ENCODE results near the gene TBXA2R.

- no peak for TF ChIP-seq CTCF (IDR thresholded peaks at IDR 0.05; ENCODE audit: low read length)
- no peak for TF ChIP-seq EZH2 (optimal IDR thresholded peaks at IDR 0.05; ENCODE audit: low read depth, low read length)
These were observed 49.0 kb downstream of the TBXA2R start, which contains the start of gene MFSD12 for GRCh38 chr19:3557461-3558248.
